GM19468 (cell line): Measurements from ENCODE around the gene HOXA10.

Experiments
- ATAC-seq: cut with Tn5 transposase; IDR thresholded peaks from one replicate; pipeline ENCODE4 v1.9.1; 2021; ENCODE audit warnings: mild to moderate bottlenecking, moderate library complexity, moderate number of reproducible peaks; ENCODE audit not compliant: unreplicated experiment; ENCODE audit errors: extremely low read depth

The HOXA10 gene

GRCh38 chr7:27169658-27170425 is 4.3 kb downstream of the HOXA10 start:
- no peak for ATAC-seq

GRCh38 chr7:27168265-27168947 is 5.7 kb downstream of the HOXA10 start:
- ATAC-seq: no peak

GRCh38 chr7:27167916-27168264 is 6.2 kb downstream of the HOXA10 start:
- no peak for ATAC-seq

- no peak for ATAC-seq
These were observed 7.3 kb downstream of the HOXA10 start for GRCh38 chr7:27166531-27167505.

GRCh38 chr7:27165996-27166530 is 8.1 kb downstream of the HOXA10 start:
- ATAC-seq: no peak

GRCh38 chr7:27165089-27165995 is 8.8 kb downstream of the HOXA10 start, which contains the start of gene HOXA9:
HOXA9 (minus strand) TSS chr7:27165537; CDS start chr7:27165457, 80 bp downstream.
- no peak for ATAC-seq

- no peak for ATAC-seq
These were observed 9.6 kb downstream of the HOXA10 start for GRCh38 chr7:27164367-27165088.

GRCh38 chr7:27164045-27164366 is 10.1 kb downstream of the HOXA10 start:
- ATAC-seq: no peak

GRCh38 chr7:27163288-27164044 is 10.7 kb downstream of the HOXA10 start:
- ATAC-seq: no peak

- no peak for ATAC-seq
These were observed 11.4 kb downstream of the HOXA10 start for GRCh38 chr7:27162561-27163287.

- no peak for ATAC-seq
These were observed 12.2 kb downstream of the HOXA10 start for GRCh38 chr7:27161721-27162560.

- ATAC-seq: no peak
These were observed 12.9 kb downstream of the HOXA10 start for GRCh38 chr7:27161214-27161720.

GRCh38 chr7:27160546-27161213 is 13.4 kb downstream of the HOXA10 start:
- no peak for ATAC-seq

- ATAC-seq: no peak
These were observed 14.0 kb downstream of the HOXA10 start for GRCh38 chr7:27160145-27160545.

GRCh38 chr7:27159266-27160144 is 14.6 kb downstream of the HOXA10 start:
- no peak for ATAC-seq
